A549 treated with ZK216348 at 1 μM for 4 hours (cell line): ENCODE data around the gene KRT81. TPM values are rescaled to one million over a fixed set of nuclear protein-coding genes. Genes with fewer than 3 reads are reported as not detected.

ENCODE experiments used
- total RNA-seq: library from RNA; stranded (reverse); fragments of 200-300 nt; extraction: Qiagen RNA extraction; gene quantifications from 5 replicates; pipeline ENCODE4 v1.2.3, GENCODE V29; 2022; ENCODE audit warnings: low read depth

The KRT81 gene
- 2,470 to 4,224 TPM (median 3,729 TPM) in 5 replicates for total RNA-seq

GRCh38 chr12:52291267-52291935, at the start of gene KRT81:
Gene KRT81, minus strand, starts transcription at chr12:52291534. Its CDS starts 69 bp downstream, at chr12:52291465.

DNA sequence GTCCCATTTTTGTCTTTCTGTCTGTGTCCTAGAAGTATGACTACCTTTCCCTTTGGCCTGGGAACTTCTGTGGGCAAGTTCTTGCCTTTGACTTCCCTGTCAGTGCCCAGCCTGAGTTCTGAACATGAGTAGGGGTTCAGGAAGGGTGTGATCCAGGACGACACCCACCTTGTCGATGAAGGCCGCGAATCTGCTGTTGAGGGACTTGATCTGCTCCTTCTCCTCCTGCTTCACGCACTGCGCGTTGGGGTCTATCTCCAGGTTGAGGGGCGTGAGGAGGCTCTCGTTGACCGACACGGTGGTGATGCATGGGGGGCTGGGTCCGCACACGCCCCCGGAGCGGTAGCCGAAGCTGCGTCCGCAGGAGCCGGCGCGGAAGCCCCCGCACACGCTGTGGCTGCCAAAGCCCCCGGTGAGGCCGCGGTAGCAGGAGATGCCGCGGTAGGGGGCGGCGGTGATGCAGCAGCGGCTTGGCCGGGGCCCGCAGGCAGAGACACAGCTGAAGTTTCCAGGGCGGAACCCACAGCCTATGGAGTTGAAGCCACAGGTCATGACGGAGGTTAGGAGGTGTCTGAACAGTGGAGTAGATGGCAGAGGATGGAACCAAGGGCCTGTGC, 29.6 kb upstream of the KRT81 start, which contains the start of gene KRT83:
TSS of gene KRT83 (minus strand) at position 615 of the 617 bp plus-strand sequence. CDS start at position 552, 63 bp downstream.

GRCh38 chr12:52274521-52275120, 16.7 kb downstream of the KRT81 start, which contains the start of gene KRT86:
Gene KRT86, plus strand, starts transcription at chr12:52274645. Its CDS starts 27,272 bp downstream, at chr12:52301917.

Other genes with a start within 250 kb of the KRT81 start
- 23.2 to 43.4 TPM (median 36.0 TPM) in 5 replicates for gene NR4A1, start 240.1 kb downstream of the KRT81 start, total RNA-seq
- gene ATG101, start 221.6 kb downstream of the KRT81 start, total RNA-seq, result 63.3 to 103 TPM (median 101 TPM) in 5 replicates
- not detected in 5 replicates for gene SMIM41, start 211.8 kb downstream of the KRT81 start, total RNA-seq
- 37.5 to 66.0 TPM (median 57.9 TPM) in 5 replicates for gene KRT80, start 99.5 kb downstream of the KRT81 start, total RNA-seq
- 3,669 to 5,808 TPM (median 4,897 TPM) in 5 replicates for gene KRT7, start 58.3 kb downstream of the KRT81 start, total RNA-seq
- 32.5 to 48.5 TPM (median 46.2 TPM) in 5 replicates for gene KRT86, start 16.9 kb downstream of the KRT81 start, total RNA-seq
- 2.9 to 6.1 TPM (median 5.1 TPM) in 5 replicates for gene KRT83, start 29.9 kb upstream of the KRT81 start, total RNA-seq
- not detected in 5 replicates for gene KRT85, start 75.9 kb upstream of the KRT81 start, total RNA-seq
- gene KRT84, start 94.1 kb upstream of the KRT81 start, total RNA-seq, result not detected in 5 replicates
- not detected in 5 replicates for gene KRT82, start 114.8 kb upstream of the KRT81 start, total RNA-seq
- 0.12 to 0.20 TPM (median 0.16 TPM) in 4 of 5 replicates, not detected in the other for gene KRT75, start 142.8 kb upstream of the KRT81 start, total RNA-seq
- gene KRT6B, start 160.6 kb upstream of the KRT81 start, total RNA-seq, result 0.11 TPM in 1 of 5 replicates, not detected in the others
- gene KRT6C, start 182.3 kb upstream of the KRT81 start, total RNA-seq, result not detected in 5 replicates
- 3.0 to 5.6 TPM (median 5.1 TPM) in 5 replicates for gene KRT6A, start 201.7 kb upstream of the KRT81 start, total RNA-seq
- gene KRT5, start 228.9 kb upstream of the KRT81 start, total RNA-seq, result 0.20 to 0.49 TPM (median 0.25 TPM) in 5 replicates